Stimulated activated naive B cell treated with anti-CD40 and anti-IgM and Interleukin-4, amounts not matched to agents 10 μg/mL and 1 μg/mL and 100 μg/mL, for 72 hours (primary cell): ENCODE results near the gene ZNF174.

Source experiments
- ATAC-seq, 2 donors: fragments of 150-1000 bp; cut with Tn5 transposase; replicated peaks; 2 replicates each; pipeline ENCODE4 v1.10.0; 2021; ENCODE audit warnings: moderate library complexity in 1 of 2
- DNase-seq: peaks from one replicate; pipeline ENCODE4 v3.0.0; 2021
- H3K27ac Mint-ChIP-seq: one replicate; pipeline ENCODE4 v1.8.0; 2022; ENCODE audit warnings: mild to moderate bottlenecking, mixed read lengths
- H3K27me3 Mint-ChIP-seq, 2 donors: one replicate each; pipeline ENCODE4 v1.8.0; 2022; ENCODE audit warnings: mixed read lengths in 2 of 2
- H3K36me3 Mint-ChIP-seq, 2 donors: one replicate each; pipeline ENCODE4 v1.8.0; 2022; ENCODE audit warnings: mixed read lengths in 2 of 2, mild to moderate bottlenecking in 1 of 2
- H3K4me1 Mint-ChIP-seq, 2 donors: one replicate each; pipeline ENCODE4 v1.8.0; 2022; ENCODE audit warnings: mixed read lengths in 2 of 2, mild to moderate bottlenecking in 1 of 2
- H3K4me3 Mint-ChIP-seq, 2 donors: one replicate each; pipeline ENCODE4 v1.8.0; 2022; ENCODE audit warnings: mild to moderate bottlenecking in 2 of 2, mixed read lengths in 2 of 2, moderate library complexity in 1 of 2
- H3K9me3 Mint-ChIP-seq, 2 donors: one replicate each; pipeline ENCODE4 v1.8.0; 2022; ENCODE audit warnings: mixed read lengths in 2 of 2, mild to moderate bottlenecking in 1 of 2

The ZNF174 gene

GRCh38 chr16:3400446-3400778 is 603 bp upstream of the ZNF174 start:
- peaks cover 7 to 17% of the 10 kb centered on the region in 2 donors for H3K9me3 Mint-ChIP-seq
- no peak for DNase-seq
- H3K27ac Mint-ChIP-seq, result peak overlapping the region; percentile 95
- peaks cover 55 to 65% of the 10 kb centered on the region in 2 donors for H3K36me3 Mint-ChIP-seq
- peaks cover 30 to 43% of the 10 kb centered on the region in 2 donors for H3K4me1 Mint-ChIP-seq
- peak in 1 of 2 donors; percentile 45 for ATAC-seq
- peak overlapping the region; percentile 96 to 98 for H3K4me3 Mint-ChIP-seq
- no peaks in the 10 kb centered on the region for H3K27me3 Mint-ChIP-seq

- H3K9me3 Mint-ChIP-seq, result peaks cover 8 to 18% of the 10 kb centered on the region in 2 donors
- ATAC-seq, result no peak
- H3K27ac Mint-ChIP-seq, result peak overlapping the region; percentile 95
- peaks cover 24 to 31% of the 10 kb centered on the region in 2 donors for H3K4me1 Mint-ChIP-seq
- peak overlapping the region; percentile 96 to 98 for H3K4me3 Mint-ChIP-seq
- no peaks in the 10 kb centered on the region for H3K27me3 Mint-ChIP-seq
- DNase-seq, result no peak
- H3K36me3 Mint-ChIP-seq, result peaks cover 55 to 66% of the 10 kb centered on the region in 2 donors
Measured at GRCh38 chr16:3401719-3402397, 843 bp downstream of the ZNF174 start.

GRCh38 chr16:3408561-3409197 is 7.7 kb downstream of the ZNF174 start:
- Mint-ChIP-seq H3K27me3 (no peaks in the 10 kb centered on the region), H3K36me3 (peaks cover 77 to 87% of the 10 kb centered on the region in 2 donors), H3K9me3 (peaks cover 28 to 36% of the 10 kb centered on the region in 2 donors), H3K4me1 (peaks cover 0 to 1% of the 10 kb centered on the region in 2 donors), H3K4me3 (no peak overlapping the region), H3K27ac (no peak overlapping the region)
- no peak for ATAC-seq
- no peak for DNase-seq

- Mint-ChIP-seq H3K27me3 (no peaks in the 10 kb centered on the region), H3K27ac (no peak overlapping the region), H3K9me3 (peaks cover 25 to 27% of the 10 kb centered on the region in 2 donors), H3K36me3 (peaks cover 33 to 44% of the 10 kb centered on the region in 2 donors), H3K4me3 (no peak overlapping the region), H3K4me1 (no peaks in the 10 kb centered on the region)
- no peak for DNase-seq
- ATAC-seq, result peak; percentile 33 to 53
Measured at GRCh38 chr16:3413730-3414379, 12.8 kb downstream of the ZNF174 start.

GRCh38 chr16:3431779-3432219 is 30.8 kb downstream of the ZNF174 start:
- Mint-ChIP-seq H3K27ac (peak overlapping the region; percentile 85), H3K9me3 (peaks cover 0 to 11% of the 10 kb centered on the region in 2 donors), H3K4me3 (peak overlapping the region; percentile 85 to 89), H3K27me3 (peaks cover 3 to 10% of the 10 kb centered on the region in 2 donors), H3K36me3 (peaks cover 26 to 42% of the 10 kb centered on the region in 2 donors), H3K4me1 (peaks cover 3 to 5% of the 10 kb centered on the region in 2 donors)
- DNase-seq (peak; percentile 69), ATAC-seq (peak; percentile 97 to 98)

- Mint-ChIP-seq H3K36me3 (peaks cover 36 to 54% of the 10 kb centered on the region in 2 donors), H3K4me3 (no peak overlapping the region), H3K27me3 (peaks cover 3 to 18% of the 10 kb centered on the region in 2 donors), H3K9me3 (peaks cover 0 to 11% of the 10 kb centered on the region in 2 donors), H3K27ac (no peak overlapping the region), H3K4me1 (peaks cover 3 to 5% of the 10 kb centered on the region in 2 donors)
- ATAC-seq, result no peak
- DNase-seq, result no peak
Measured at GRCh38 chr16:3434373-3434772, 33.4 kb downstream of the ZNF174 start.

- Mint-ChIP-seq H3K27ac (no peak overlapping the region), H3K36me3 (peaks cover 25 to 47% of the 10 kb centered on the region in 2 donors), H3K9me3 (peaks cover 7% of the 10 kb centered on the region in 2 donors), H3K27me3 (peaks cover 9 to 19% of the 10 kb centered on the region in 2 donors), H3K4me1 (peaks cover 0 to 5% of the 10 kb centered on the region in 2 donors), H3K4me3 (no peak overlapping the region)
- no peak for DNase-seq
- no peak for ATAC-seq
Measured at GRCh38 chr16:3439637-3440036, 38.6 kb downstream of the ZNF174 start.

- H3K4me1 Mint-ChIP-seq, result peaks cover 0 to 5% of the 10 kb centered on the region in 2 donors
- ATAC-seq (peak; percentile 92 to 98), DNase-seq (peak; percentile 82)
- peaks cover 7% of the 10 kb centered on the region in 2 donors for H3K9me3 Mint-ChIP-seq
- peak within 1 kb of the TSS; percentile 99 for H3K27ac Mint-ChIP-seq
- H3K36me3 Mint-ChIP-seq, result peaks cover 26 to 39% of the 10 kb centered on the region in 2 donors
- H3K27me3 Mint-ChIP-seq, result peaks cover 7 to 8% of the 10 kb centered on the region in 2 donors
- H3K4me3 Mint-ChIP-seq, result peak within 1 kb of the TSS; percentile 89 to 98
Measured at GRCh38 chr16:3443108-3444031, 42.4 kb downstream of the ZNF174 start, which contains the start of the genes NAA60 and ZNF597. Gene NAA60, plus strand, starts transcription at chr16:3443680. Its CDS starts 32,548 bp downstream, at chr16:3476228. Gene ZNF597, minus strand, starts transcription at chr16:3443504. Its CDS starts 351 bp downstream, at chr16:3443153.

- H3K9me3 Mint-ChIP-seq, result peaks cover 7% of the 10 kb centered on the region in 2 donors
- H3K36me3 Mint-ChIP-seq, result peaks cover 21 to 35% of the 10 kb centered on the region in 2 donors
- H3K27me3 Mint-ChIP-seq, result peaks cover 7 to 9% of the 10 kb centered on the region in 2 donors
- peak overlapping the region; percentile 99 for H3K27ac Mint-ChIP-seq
- DNase-seq (peak; percentile 48), ATAC-seq (peak; percentile 65 to 81)
- H3K4me3 Mint-ChIP-seq, result peak overlapping the region; percentile 89 to 98
- peaks cover 0 to 5% of the 10 kb centered on the region in 2 donors for H3K4me1 Mint-ChIP-seq
Measured at GRCh38 chr16:3444032-3444388, 43.0 kb downstream of the ZNF174 start.

GRCh38 chr16:3454093-3454492 is 53.1 kb downstream of the ZNF174 start:
- DNase-seq (no peak), ATAC-seq (no peak)
- Mint-ChIP-seq H3K4me1 (peaks cover 7 to 20% of the 10 kb centered on the region in 2 donors), H3K4me3 (no peak overlapping the region), H3K36me3 (peaks cover 7 to 8% of the 10 kb centered on the region in 2 donors), H3K27me3 (no peaks in the 10 kb centered on the region), H3K9me3 (peaks cover 0 to 2% of the 10 kb centered on the region in 2 donors), H3K27ac (no peak overlapping the region)

- H3K36me3 Mint-ChIP-seq, result peaks cover 5 to 9% of the 10 kb centered on the region in 2 donors
- DNase-seq, result no peak
- H3K27me3 Mint-ChIP-seq, result no peaks in the 10 kb centered on the region
- no peak overlapping the region for H3K4me3 Mint-ChIP-seq
- no peak overlapping the region for H3K27ac Mint-ChIP-seq
- peaks cover 13 to 26% of the 10 kb centered on the region in 2 donors for H3K4me1 Mint-ChIP-seq
- no peak for ATAC-seq
- H3K9me3 Mint-ChIP-seq, result peaks cover 0 to 1% of the 10 kb centered on the region in 2 donors
Measured at GRCh38 chr16:3454631-3455147, 53.7 kb downstream of the ZNF174 start.

GRCh38 chr16:3457434-3458252 is 56.6 kb downstream of the ZNF174 start:
- Mint-ChIP-seq H3K4me1 (peaks cover 28 to 44% of the 10 kb centered on the region in 2 donors), H3K36me3 (peaks cover 0 to 2% of the 10 kb centered on the region in 2 donors), H3K9me3 (no peaks in the 10 kb centered on the region), H3K27ac (peak overlapping the region; percentile 93), H3K27me3 (no peaks in the 10 kb centered on the region), H3K4me3 (peak overlapping the region; percentile 82 to 86)
- ATAC-seq (peak; percentile 89 to 90), DNase-seq (peak; percentile 86)
